CD1c-positive myeloid dendritic cell (primary cell): ENCODE data around the gene ISG15.
A peak's percentile ranks its signal among the peaks of the same experiment; 100 is the strongest.
"Not testable (repeated sequence)": the region's sequence is repeated elsewhere in the genome, so short reads cannot be mapped to it uniquely, and the experiment has no call there.

Experiments
- DNase-seq: peaks from one replicate; pipeline ENCODE4 v3.0.0-alpha.2; 2016; ENCODE audit errors: extremely low spot score

ISG15 gene

GRCh38 chr1:975365-975764 lies 37.9 kb upstream of the ISG15 start:
- DNase-seq, result no peak

- peak; percentile 66 for DNase-seq
Observed at GRCh38 chr1:975896-976683, 37.2 kb upstream of the ISG15 start.

DNA sequence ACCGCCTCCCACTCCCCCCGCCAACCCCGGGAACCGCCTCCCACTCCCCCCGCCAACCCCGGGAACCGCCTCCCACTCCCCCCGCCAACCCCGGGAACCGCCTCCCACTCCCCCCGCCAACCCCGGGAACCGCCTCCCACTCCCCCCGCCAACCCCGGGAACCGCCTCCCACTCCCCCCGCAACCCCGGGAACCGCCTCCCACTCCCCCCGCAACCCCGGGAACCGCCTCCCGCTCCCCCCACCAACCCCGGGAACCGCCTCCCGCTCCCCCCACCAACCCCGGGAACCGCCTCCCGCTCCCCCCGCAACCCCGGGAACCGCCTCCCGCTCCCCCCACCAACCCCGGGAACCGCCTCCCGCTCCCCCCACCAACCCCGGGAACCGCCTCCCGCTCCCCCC lies 36.5 kb upstream of the ISG15 start:
- DNase-seq, result not testable (repeated sequence)

DNA sequence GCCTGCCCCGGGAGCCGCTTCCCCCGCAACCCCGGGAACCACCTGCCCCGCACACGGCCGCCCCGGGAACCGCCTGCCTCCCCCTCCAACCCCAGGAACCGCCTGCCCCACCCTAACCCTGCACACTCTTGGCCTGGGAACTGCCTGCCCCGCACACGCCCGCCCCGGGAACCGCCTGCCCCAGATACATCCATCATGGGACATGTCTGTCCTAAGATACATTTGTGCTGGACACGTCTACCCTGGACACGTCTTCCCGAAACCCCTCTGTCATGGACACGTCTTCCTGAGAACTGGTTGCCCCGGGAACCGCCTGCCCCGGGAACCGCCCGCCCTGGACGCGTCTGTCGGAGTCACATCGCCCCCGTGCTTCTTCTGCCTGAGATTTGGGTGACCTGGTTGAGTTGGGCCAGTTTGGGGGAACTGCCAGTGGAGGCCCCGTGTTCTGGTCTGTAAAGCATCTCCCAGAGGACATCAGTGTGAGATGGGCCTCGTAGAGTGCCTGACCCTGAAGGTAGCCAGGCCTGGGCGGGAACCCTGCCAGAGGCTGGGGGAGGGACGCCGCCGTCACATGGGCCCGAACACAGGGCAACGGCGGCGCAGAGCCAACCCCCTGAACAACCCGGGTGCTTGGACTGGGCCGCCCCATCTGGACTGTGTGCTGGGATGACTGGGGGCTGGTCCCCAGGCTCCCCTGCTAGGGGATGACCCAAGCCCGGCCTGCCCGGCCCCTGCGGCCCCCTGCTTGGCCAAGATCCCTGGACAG lies 35.0 kb upstream of the ISG15 start:
- DNase-seq, result no peak

GRCh38 chr1:978835-979743 lies 34.2 kb upstream of the ISG15 start:
- DNase-seq, result no peak

- DNase-seq, result no peak
Observed at GRCh38 chr1:979744-980072, 33.6 kb upstream of the ISG15 start.

DNA sequence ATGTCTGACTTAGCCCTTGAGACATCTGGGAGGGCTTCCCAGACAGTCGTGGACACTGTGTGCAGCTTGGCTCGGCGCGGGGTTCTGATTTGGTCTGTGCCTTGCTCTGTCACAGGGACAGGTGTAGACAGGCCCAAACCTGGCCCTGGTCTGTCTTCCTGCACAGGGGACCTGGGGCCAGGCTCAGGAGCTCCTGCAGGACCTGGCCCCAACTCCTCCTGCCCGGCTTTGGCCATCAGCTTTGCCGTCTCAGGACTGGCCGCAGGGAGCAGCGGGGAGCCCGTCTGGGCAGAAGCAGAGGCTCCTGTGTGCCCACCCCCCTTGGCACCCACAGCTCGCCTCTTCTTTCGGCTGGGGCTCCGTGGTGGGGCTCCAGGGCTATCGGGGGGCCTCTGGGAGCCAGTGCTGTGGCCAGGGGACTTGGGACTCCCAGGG lies 33.1 kb upstream of the ISG15 start:
- no peak for DNase-seq

DNA sequence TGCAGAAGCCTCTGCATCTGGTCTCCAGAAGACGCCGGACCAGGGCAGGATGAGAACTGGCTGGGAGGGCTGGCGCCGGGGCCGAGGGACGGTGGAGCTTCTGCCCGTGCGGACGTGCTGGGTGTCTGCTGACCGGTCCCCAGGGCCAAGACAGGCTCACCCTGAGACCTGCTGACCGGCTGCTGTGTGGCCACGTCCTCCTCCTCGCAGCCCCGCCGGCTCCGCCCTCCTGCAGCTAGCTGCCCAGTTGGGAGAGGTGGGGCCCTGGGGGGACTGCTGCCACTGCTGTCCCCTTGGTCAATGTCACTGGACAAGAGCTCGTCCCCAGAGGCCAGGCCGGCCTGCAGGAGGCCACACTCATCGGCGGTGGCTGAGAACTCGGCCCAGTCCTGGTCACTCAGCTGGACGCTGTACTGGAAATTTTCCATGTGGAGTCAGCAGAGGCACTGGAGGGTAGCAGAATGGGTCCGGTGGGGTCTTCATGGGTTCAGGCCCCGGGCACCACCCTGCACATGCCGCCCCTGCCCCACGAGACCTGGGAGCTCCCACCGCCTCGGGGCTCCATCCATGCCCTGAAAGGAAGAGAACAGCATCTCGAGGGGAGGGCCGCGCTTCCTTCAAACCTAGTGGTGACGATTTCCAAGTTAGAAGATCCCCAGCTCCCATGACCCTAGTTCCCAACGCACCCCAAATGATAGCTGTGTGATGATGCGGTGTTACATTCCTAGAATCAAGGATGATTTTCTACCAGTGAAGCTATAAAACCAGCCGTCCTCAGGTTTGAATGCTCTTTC lies 32.5 kb upstream of the ISG15 start:
- no peak for DNase-seq

GRCh38 chr1:981491-981954 lies 31.8 kb upstream of the ISG15 start:
- DNase-seq, result no peak

GRCh38 chr1:981955-982558 lies 31.2 kb upstream of the ISG15 start, which contains the start of gene PERM1:
Gene PERM1 (minus strand): TSS chr1:982093. CDS start chr1:981029, 1,064 bp downstream.
- no peak for DNase-seq

DNA sequence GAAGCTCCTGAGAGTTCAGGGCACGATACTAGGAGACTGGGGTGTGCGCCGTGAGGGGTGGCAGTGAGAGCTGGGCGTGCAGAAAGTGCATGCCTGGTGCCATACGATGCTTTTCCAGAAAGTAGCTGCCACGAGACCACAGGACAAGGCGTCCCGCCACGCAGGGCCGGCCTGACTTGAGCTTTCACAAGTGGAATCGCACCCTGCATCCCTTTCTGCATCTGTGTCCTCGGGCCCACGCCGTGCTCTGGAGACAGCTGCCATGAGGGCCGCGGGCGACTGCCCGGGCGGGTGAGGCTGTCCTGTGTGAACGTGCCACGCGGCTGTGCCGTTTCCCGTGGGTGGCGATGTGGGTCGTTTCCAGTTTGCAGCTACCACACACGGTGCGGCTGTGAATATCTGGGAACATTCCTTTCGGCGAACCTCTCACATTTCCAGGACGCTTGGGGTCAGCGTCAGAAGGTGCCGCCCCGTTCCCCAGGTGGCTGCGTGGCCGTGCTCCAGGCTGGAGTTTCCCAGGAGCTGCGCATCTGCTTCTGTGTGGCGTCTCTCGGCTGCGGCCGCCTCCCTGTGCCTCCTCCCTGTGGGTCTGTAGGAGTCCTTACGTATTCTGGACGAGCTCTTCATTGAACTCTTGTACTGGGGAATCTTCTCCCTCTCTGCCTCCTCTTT lies 30.4 kb upstream of the ISG15 start:
- no peak for DNase-seq

- DNase-seq, result peak; percentile 52
Observed at GRCh38 chr1:983798-984475, 29.4 kb upstream of the ISG15 start.

DNA sequence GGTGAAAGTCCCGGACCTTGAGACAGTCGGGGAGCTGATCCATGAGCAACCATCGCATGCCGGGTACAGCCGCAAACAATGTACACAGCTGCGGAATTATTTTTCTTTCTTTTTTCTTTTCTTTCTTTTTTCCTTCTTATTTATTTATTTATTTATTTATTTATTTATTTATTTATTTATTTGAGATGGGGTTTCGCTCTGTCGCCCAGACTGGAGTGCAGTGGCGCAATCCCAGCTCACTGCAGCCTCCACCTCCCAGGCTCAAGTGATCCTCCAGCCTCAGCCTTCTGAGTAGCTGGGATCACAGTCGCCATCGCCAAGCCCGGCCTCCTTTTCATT lies 28.9 kb upstream of the ISG15 start:
- DNase-seq, result no peak

DNA sequence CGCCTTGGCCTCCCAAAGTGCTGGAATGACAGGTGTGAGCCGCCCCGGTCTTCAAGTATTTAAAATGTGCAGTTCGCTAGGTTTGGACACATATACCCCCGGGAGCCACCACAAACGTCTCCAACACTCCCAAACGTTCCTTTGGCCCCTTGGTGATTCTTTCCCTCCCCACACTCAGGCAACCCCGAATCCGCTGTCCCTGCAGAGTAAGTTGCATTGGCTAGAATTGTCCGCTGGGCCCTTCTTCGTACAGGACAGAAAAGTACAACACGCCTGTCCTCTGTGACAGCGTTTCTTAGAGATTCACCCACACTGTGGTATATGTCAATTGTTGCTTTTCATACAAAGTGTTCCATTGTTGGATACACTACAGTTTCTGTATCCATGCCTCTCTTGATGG lies 28.2 kb upstream of the ISG15 start:
- no peak for DNase-seq

- DNase-seq, result not testable (repeated sequence)
Observed at GRCh38 chr1:988061-988460, 25.2 kb upstream of the ISG15 start.

DNA sequence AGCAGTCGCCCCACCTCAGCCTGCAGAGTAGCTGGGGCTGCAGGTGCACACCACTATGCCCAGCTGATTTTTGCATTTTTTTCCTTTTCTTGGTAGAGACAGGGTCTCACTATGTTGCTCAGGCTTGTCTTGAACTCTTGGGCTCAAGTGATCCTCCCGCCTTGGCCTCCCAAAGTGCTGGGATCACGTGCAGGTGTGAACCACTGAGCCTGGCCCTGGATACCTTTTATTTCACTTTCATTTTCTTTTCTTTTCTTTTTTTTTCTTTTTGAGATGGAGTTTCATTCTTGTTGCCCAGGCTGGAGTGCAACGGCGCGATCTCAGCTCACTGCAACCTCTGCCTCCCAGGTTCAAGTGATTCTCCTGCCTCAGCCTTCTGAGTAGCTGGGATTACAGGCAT lies 22.0 kb upstream of the ISG15 start:
- not testable (repeated sequence) for DNase-seq

DNA sequence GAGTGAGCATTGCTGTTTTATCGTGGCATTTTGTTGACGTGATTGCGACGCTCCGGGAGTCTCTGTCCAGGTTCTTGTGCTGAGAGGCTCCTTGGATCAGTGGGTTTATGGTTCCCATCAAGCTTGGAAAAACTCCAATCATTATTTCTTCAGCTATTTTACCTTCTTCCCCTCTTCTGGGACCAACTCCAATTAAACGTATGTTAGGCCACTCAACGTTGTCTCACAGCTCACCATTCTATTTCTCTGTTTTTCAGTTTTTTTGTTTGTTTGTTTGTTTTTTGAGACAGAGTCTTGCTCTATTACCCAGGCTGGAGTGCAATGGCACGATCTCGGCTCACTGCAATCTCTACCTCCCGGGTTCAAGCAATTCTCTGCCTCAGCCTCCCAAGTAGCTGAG lies 21.4 kb upstream of the ISG15 start:
- no peak for DNase-seq

GRCh38 chr1:992362-992761 lies 20.9 kb upstream of the ISG15 start:
- DNase-seq, result no peak

- no peak for DNase-seq
Observed at GRCh38 chr1:993379-993995, 19.8 kb upstream of the ISG15 start.
